A549 treated with dexamethasone at 1 μM for 4 hours (cell line): ENCODE data around the gene GABARAP. TPM values are rescaled to one million over a fixed set of nuclear protein-coding genes. Genes with fewer than 3 reads are reported as not detected.

Source experiments
- total RNA-seq: library from RNA; stranded (reverse); fragments of 200-300 nt; extraction: Qiagen RNA extraction; gene quantifications from 5 replicates; pipeline ENCODE4 v1.2.3, GENCODE V29; 2022

Gene GABARAP
- 596 to 790 TPM (median 609 TPM) in 5 replicates for total RNA-seq

GRCh38 chr17:7241783-7242716 lies at the start of gene GABARAP:
Gene GABARAP, minus strand, starts transcription at chr17:7242449. Its CDS starts 119 bp downstream, at chr17:7242330.

GRCh38 chr17:7281074-7281952 lies 39.1 kb upstream of the GABARAP start, which contains the start of gene SLC2A4:
Gene SLC2A4, plus strand, starts transcription at chr17:7281718. Its CDS starts 217 bp downstream, at chr17:7281935.

GRCh38 chr17:7262192-7262934 lies 20.1 kb upstream of the GABARAP start, which contains the start of gene CLDN7:
Gene CLDN7, minus strand, starts transcription at chr17:7262478. Its CDS starts 435 bp downstream, at chr17:7262043.

GRCh38 chr17:7252176-7253043 lies 10.2 kb upstream of the GABARAP start, which contains the start of gene ELP5:
Gene ELP5, plus strand, starts transcription at chr17:7252215. Its CDS starts 336 bp downstream, at chr17:7252551.

GRCh38 chr17:7251661-7252175 lies 9.5 kb upstream of the GABARAP start, which contains the start of gene CTDNEP1:
Gene CTDNEP1, minus strand, starts transcription at chr17:7251734. Its CDS starts 438 bp downstream, at chr17:7251296.

GRCh38 chr17:7239091-7240027 lies 2.9 kb downstream of the GABARAP start, which contains the start of gene PHF23:
Gene PHF23, minus strand, starts transcription at chr17:7239457. Its CDS starts 178 bp downstream, at chr17:7239279.

GRCh38 chr17:7234083-7234951 lies 7.9 kb downstream of the GABARAP start, which contains the start of gene DVL2:
Gene DVL2, minus strand, starts transcription at chr17:7234517. Its CDS starts 255 bp downstream, at chr17:7234262.

GRCh38 chr17:7219812-7220592 lies 22.2 kb downstream of the GABARAP start, which contains the start of the genes ACADVL and DLG4:
Gene ACADVL, plus strand, starts transcription at chr17:7219938. Its CDS starts 47 bp downstream, at chr17:7219985.
Gene DLG4, minus strand, starts transcription at chr17:7219836.

Other genes starting within 250 kb of the GABARAP start
- gene ALOX12, start 246.4 kb downstream of the GABARAP start, total RNA-seq: not detected in 5 replicates
- gene RNASEK, start 229.8 kb downstream of the GABARAP start, total RNA-seq: 442 to 503 TPM (median 469 TPM) in 5 replicates
- not detected in 5 replicates for gene BCL6B, start 219.4 kb downstream of the GABARAP start, total RNA-seq
- 5.9 to 11.0 TPM (median 9.2 TPM) in 5 replicates for gene SLC16A13, start 206.4 kb downstream of the GABARAP start, total RNA-seq
- gene SLC16A11, start 198.4 kb downstream of the GABARAP start, total RNA-seq: 0.15 TPM in 1 of 5 replicates, not detected in the others
- not detected in 5 replicates for gene CLEC10A, start 162.2 kb downstream of the GABARAP start, total RNA-seq
- gene ASGR2, start 127.6 kb downstream of the GABARAP start, total RNA-seq: not detected in 5 replicates
- gene ASGR1, start 63.1 kb downstream of the GABARAP start, total RNA-seq: 0.42 to 0.98 TPM (median 0.77 TPM) in 5 replicates
- 4.5 to 7.6 TPM (median 6.4 TPM) in 5 replicates for gene DLG4, start 22.6 kb downstream of the GABARAP start, total RNA-seq
- 266 to 442 TPM (median 389 TPM) in 5 replicates for gene ACADVL, start 22.5 kb downstream of the GABARAP start, total RNA-seq
- 33.5 to 47.2 TPM (median 44.9 TPM) in 5 replicates for gene DVL2, start 7.9 kb downstream of the GABARAP start, total RNA-seq
- 93.9 to 117 TPM (median 104 TPM) in 5 replicates for gene PHF23, start 3.0 kb downstream of the GABARAP start, total RNA-seq
- 218 to 267 TPM (median 246 TPM) in 5 replicates for gene CTDNEP1, start 9.3 kb upstream of the GABARAP start, total RNA-seq
- 140 to 161 TPM (median 146 TPM) in 5 replicates for gene ELP5, start 9.8 kb upstream of the GABARAP start, total RNA-seq
- 1.9 to 3.2 TPM (median 2.6 TPM) in 5 replicates for gene CLDN7, start 20.0 kb upstream of the GABARAP start, total RNA-seq
- gene SLC2A4, start 39.3 kb upstream of the GABARAP start, total RNA-seq: 0.30 to 0.69 TPM (median 0.60 TPM) in 5 replicates
- gene YBX2, start 52.2 kb upstream of the GABARAP start, total RNA-seq: 0.45 to 0.76 TPM (median 0.57 TPM) in 5 replicates
- 1,536 to 1,701 TPM (median 1,628 TPM) in 5 replicates for gene EIF5A, start 65.2 kb upstream of the GABARAP start, total RNA-seq
- gene GPS2, start 72.9 kb upstream of the GABARAP start, total RNA-seq: 82.4 to 111 TPM (median 103 TPM) in 5 replicates
- gene NEURL4, start 86.9 kb upstream of the GABARAP start, total RNA-seq: 15.2 to 33.7 TPM (median 30.6 TPM) in 5 replicates
- 1.4 to 3.6 TPM (median 2.7 TPM) in 5 replicates for gene ACAP1, start 94.1 kb upstream of the GABARAP start, total RNA-seq
- 9.7 to 12.6 TPM (median 11.4 TPM) in 5 replicates for gene KCTD11, start 109.7 kb upstream of the GABARAP start, total RNA-seq
- not detected in 5 replicates for gene TMEM95, start 112.7 kb upstream of the GABARAP start, total RNA-seq
- 1.1 to 1.5 TPM (median 1.3 TPM) in 5 replicates for gene TNK1, start 138.6 kb upstream of the GABARAP start, total RNA-seq
- gene PLSCR3, start 152.1 kb upstream of the GABARAP start, total RNA-seq: 36.7 to 50.6 TPM (median 41.6 TPM) in 5 replicates
- gene TMEM256, start 161.6 kb upstream of the GABARAP start, total RNA-seq: 204 to 220 TPM (median 207 TPM) in 5 replicates
- gene NLGN2, start 165.4 kb upstream of the GABARAP start, total RNA-seq: 11.3 to 19.7 TPM (median 17.9 TPM) in 5 replicates
- gene SPEM1, start 177.9 kb upstream of the GABARAP start, total RNA-seq: 0.09 to 0.18 TPM (median 0.12 TPM) in 4 of 5 replicates, not detected in the other
- gene SPEM2, start 183.2 kb upstream of the GABARAP start, total RNA-seq: 0.13 to 0.18 TPM in 2 of 5 replicates, not detected in the others
- gene SPEM3, start 186.4 kb upstream of the GABARAP start, total RNA-seq: 0.02 to 0.05 TPM (median 0.04 TPM) in 3 of 5 replicates, not detected in the others
- 10.3 to 14.6 TPM (median 13.0 TPM) in 5 replicates for gene TMEM102, start 193.0 kb upstream of the GABARAP start, total RNA-seq
- 1.1 to 1.3 TPM (median 1.1 TPM) in 5 replicates for gene FGF11, start 197.1 kb upstream of the GABARAP start, total RNA-seq
- 6.9 to 11.8 TPM (median 9.0 TPM) in 5 replicates for gene CHRNB1, start 202.6 kb upstream of the GABARAP start, total RNA-seq
- 20.6 to 29.5 TPM (median 27.8 TPM) in 5 replicates for gene ZBTB4, start 237.2 kb upstream of the GABARAP start, total RNA-seq
- not detected in 5 replicates for gene SLC35G6, start 239.0 kb upstream of the GABARAP start, total RNA-seq
- 49.1 to 95.5 TPM (median 91.3 TPM) in 5 replicates for gene POLR2A, start 241.9 kb upstream of the GABARAP start, total RNA-seq